SIG-M5 treated with dmso at 0.1 percent for 504 hours (cell line): Measurements from ENCODE around the gene IER3.

Experiments
- DNase-seq: peaks from one replicate; lab custom pipeline; 2025; ENCODE audit not compliant: unreplicated experiment; lab: John Stamatoyannopoulos, UW

The IER3 gene

DNA sequence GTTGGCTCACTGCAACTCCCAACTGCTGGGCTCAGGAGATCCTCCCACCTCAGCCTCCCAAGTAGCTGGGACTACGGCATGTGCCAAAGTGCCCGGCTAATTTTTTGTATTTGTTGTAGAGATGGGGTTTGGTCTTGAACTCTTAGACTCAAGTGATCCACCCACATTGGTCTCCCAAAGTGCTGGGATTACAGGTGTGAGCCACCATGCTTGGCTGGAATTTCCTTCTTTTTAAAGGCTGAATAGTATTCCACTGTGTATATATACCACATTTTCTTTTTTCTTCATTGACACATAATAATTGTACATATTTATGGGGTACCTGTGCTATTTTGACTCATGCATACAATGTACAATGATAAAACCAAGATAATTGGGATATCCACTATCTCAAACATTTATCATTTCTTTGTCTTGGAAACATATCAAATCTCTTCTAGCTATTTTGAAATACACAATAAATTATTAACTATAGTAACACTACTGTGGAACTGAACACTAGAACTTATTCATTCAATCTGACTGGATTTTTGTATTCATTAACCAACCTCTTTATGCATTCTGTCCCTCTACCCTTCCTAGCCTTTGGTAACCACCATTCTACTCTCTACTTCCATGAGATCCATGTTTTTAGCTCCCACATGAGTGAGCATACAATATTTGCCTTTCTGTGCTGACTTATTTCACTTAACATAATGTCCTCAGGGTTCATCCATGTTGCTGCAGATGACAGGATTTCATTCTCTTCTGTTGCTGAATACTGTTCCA lies 35.1 kb downstream of the IER3 start:
- DNase-seq, result no peak

- no peak for DNase-seq
These were observed 37.0 kb downstream of the IER3 start for GRCh38 chr6:30707281-30707850.

DNA sequence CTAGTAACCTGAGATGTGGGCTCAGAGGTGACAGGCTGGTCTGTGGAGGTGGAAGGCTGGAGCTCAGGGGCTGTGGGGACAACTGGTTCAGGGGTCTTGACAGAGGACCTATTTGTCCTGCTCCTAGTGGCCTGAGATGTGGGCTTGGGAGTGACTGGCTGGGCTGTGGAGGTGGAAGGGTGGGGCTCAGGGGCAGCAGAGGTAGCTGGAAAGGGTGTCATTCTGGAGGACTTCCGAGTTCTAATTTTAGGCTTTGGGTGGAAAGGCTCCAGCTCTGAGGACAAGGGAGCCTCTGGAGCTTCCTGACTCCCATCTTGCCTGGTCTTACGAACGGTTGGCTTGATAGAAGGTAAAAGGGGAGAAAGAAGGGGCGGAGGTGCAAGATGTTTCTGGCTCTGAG lies 38.7 kb downstream of the IER3 start:
- no peak for DNase-seq

DNA sequence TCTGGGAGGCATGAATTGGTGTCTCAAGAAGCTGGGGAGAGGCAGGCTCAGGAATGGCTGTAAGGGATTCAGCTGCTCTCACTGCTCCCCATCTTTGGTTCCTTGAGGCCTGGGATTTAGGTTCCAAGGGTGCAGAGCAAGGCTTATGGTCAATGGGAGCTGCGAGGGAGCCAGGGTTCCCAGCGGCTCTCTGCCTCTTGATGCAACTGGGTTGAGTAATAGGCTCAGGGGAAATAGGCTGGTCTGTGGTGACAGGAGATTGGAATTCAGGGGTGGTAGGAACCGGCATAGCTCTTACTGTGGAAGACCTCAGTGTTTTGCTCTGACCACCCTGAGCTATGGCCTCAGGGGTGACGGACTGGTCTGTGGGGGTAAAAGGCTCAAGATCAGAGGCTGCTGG lies 40.5 kb downstream of the IER3 start:
- DNase-seq, result no peak

- DNase-seq, result no peak
These were observed 41.3 kb downstream of the IER3 start for GRCh38 chr6:30703011-30703410.

- DNase-seq, result no peak
These were observed 44.0 kb downstream of the IER3 start for GRCh38 chr6:30700340-30700739.

GRCh38 chr6:30696432-30696831 lies 47.9 kb downstream of the IER3 start:
- DNase-seq, result no peak
